Astrocyte (in vitro differentiated cells and primary cell): ENCODE results near the gene RBP3. TPM values are rescaled to one million over a fixed set of nuclear protein-coding genes. Genes with fewer than 3 reads are reported as not detected.

Source experiments
- DNase-seq: peaks from one replicate; pipeline ENCODE4 v3.0.0-alpha.2; 2010; ENCODE audit warnings: low read depth
- FAIRE-seq: peaks from 2 replicates; lab custom pipeline; 2011; peaks lifted over from hg19 to GRCh38; lab: Jason Lieb, UNC
- H2AFZ ChIP-seq: 2 replicates; pipeline ENCODE4 v1.6.0; 2012; ENCODE audit warnings: low read depth, low read length, inconsistent platforms
- H3K27ac ChIP-seq: 2 replicates; pipeline ENCODE4 v1.5.1; 2011; ENCODE audit warnings: low read depth, low read length, inconsistent platforms
- H3K27me3 ChIP-seq: 2 replicates; pipeline ENCODE4 v1.6.0; 2011; ENCODE audit warnings: low read length, inconsistent platforms; ENCODE audit not compliant: insufficient read depth
- H3K36me3 ChIP-seq: 2 replicates; pipeline ENCODE4 v1.5.1; 2011; ENCODE audit warnings: low read length, inconsistent platforms; ENCODE audit not compliant: insufficient read depth
- H3K4me1 ChIP-seq: 2 replicates; pipeline ENCODE4 v1.5.1; 2011; ENCODE audit warnings: low read length, inconsistent platforms; ENCODE audit not compliant: insufficient read depth
- H3K4me2 ChIP-seq: 2 replicates; pipeline ENCODE4 v1.6.0; 2012; ENCODE audit warnings: low read length, inconsistent platforms
- H3K4me3 ChIP-seq: 2 replicates; pipeline ENCODE4 v1.5.1; 2011; ENCODE audit warnings: low read depth, mild to moderate bottlenecking, low read length, inconsistent platforms; ENCODE audit not compliant: insufficient read depth
- H3K79me2 ChIP-seq: 2 replicates; pipeline ENCODE4 v1.6.0; 2012; ENCODE audit warnings: mild to moderate bottlenecking, low read length, inconsistent platforms; ENCODE audit not compliant: insufficient read depth
- H3K9ac ChIP-seq: 2 replicates; pipeline ENCODE4 v1.6.0; 2012; ENCODE audit warnings: mild to moderate bottlenecking, low read length, inconsistent platforms
- H3K9me3 ChIP-seq: 2 replicates; pipeline ENCODE4 v1.5.1; 2012; ENCODE audit warnings: low read depth, mild to moderate bottlenecking, low read length, inconsistent platforms; ENCODE audit not compliant: insufficient read depth
- H4K20me1 ChIP-seq: 2 replicates; pipeline ENCODE4 v1.6.0; 2012; ENCODE audit warnings: low read length, inconsistent platforms; ENCODE audit not compliant: insufficient read depth
- H3K27ac Mint-ChIP-seq: one replicate; pipeline ENCODE4 v1.8.0; 2021; ENCODE audit warnings: mild to moderate bottlenecking, mixed read lengths; ENCODE audit not compliant: unreplicated experiment
- H3K27me3 Mint-ChIP-seq: one replicate; pipeline ENCODE4 v1.8.0; 2021; ENCODE audit warnings: low read depth, mixed read lengths; ENCODE audit not compliant: unreplicated experiment
- H3K36me3 Mint-ChIP-seq: one replicate; pipeline ENCODE4 v1.8.0; 2021; ENCODE audit warnings: low read depth, mixed read lengths; ENCODE audit not compliant: unreplicated experiment
- H3K4me1 Mint-ChIP-seq: one replicate; pipeline ENCODE4 v1.8.0; 2021; ENCODE audit warnings: low read depth, mixed read lengths; ENCODE audit not compliant: unreplicated experiment
- H3K4me3 Mint-ChIP-seq: one replicate; pipeline ENCODE4 v1.8.0; 2021; ENCODE audit warnings: mild to moderate bottlenecking, moderate library complexity, mixed read lengths; ENCODE audit not compliant: unreplicated experiment
- H3K9me3 Mint-ChIP-seq: one replicate; pipeline ENCODE4 v1.8.0; 2021; ENCODE audit warnings: mild to moderate bottlenecking, mixed read lengths; ENCODE audit not compliant: unreplicated experiment
- CTCF ChIP-seq: IDR thresholded peaks from 2 replicates; pipeline ENCODE4 v1.5.1; 2011; ENCODE audit warnings: low read depth, mild to moderate bottlenecking, inconsistent platforms, low read length, moderate library complexity; ENCODE audit not compliant: insufficient read depth
- EZH2 ChIP-seq: IDR thresholded peaks from 2 replicates; pipeline ENCODE4 v1.6.1; 2012; ENCODE audit warnings: mild to moderate bottlenecking, low read length, inconsistent platforms; ENCODE audit not compliant: insufficient read depth
- total RNA-seq: library from RNA; stranded (reverse); gene quantifications from 2 replicates; pipeline ENCODE4 v1.2.1, GENCODE V29; 2021

The RBP3 gene
- total RNA-seq, 1 donor from 2014 or later: not detected

GRCh38 chr10:47401874-47402640 lies 53.9 kb downstream of the RBP3 start:
- Histone ChIP-seq H3K79me2 (no peaks in the 10 kb centered on the region), H3K9me3 (no peaks in the 10 kb centered on the region), H3K27ac (peak overlapping the region; percentile 64), H3K4me1 (peaks cover 30% of the 10 kb centered on the region), H3K36me3 (no peaks in the 10 kb centered on the region), H3K4me3 (no peak overlapping the region), H2AFZ (no peak overlapping the region), H3K9ac (peak overlapping the region; percentile 16), H4K20me1 (no peaks in the 10 kb centered on the region), H3K4me2 (peak overlapping the region; percentile 78), H3K27me3 (no peaks in the 10 kb centered on the region)
- TF ChIP-seq EZH2 (no peak), CTCF (no peak)
- FAIRE-seq (no peak), DNase-seq (no peak)
- Mint-ChIP-seq H3K9me3 (peaks cover 8% of the 10 kb centered on the region), H3K27me3 (no peaks in the 10 kb centered on the region), H3K4me1 (peaks cover 26% of the 10 kb centered on the region), H3K36me3 (no peaks in the 10 kb centered on the region), H3K4me3 (no peak overlapping the region), H3K27ac (peak overlapping the region; percentile 83)

DNA sequence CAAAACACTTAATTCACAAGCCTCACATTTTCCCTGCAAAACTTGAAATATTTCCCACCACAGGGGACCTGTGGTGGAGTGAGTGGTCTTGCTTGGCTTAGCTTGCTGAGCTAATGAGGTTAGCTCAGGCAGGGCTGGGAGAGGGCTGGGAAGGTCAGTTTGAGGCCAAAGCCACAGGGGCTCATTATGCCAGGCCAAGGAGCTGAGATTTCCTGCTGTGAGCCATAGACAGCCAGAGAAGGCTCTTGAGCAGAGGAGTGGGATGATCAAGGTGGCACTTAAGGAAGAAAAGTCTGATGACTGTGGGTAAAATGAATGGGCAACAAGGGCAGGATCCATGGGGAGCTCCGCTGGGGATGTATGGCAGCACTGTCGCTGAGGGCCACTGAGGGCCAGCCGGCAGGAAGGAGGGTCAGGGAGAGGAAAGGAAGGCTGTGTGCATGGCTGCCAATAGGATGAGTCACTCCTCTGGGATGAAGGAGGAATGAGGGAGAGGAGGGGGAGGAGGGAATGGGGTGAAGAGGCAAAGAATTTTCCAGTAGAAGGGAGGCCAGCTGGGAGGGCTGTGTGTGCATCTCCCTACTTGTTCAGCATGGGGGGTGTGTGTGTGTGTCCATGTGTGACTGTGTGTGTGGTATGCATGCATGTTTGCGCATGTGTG lies 54.6 kb downstream of the RBP3 start:
- peak overlapping the region; percentile 64 for H3K27ac ChIP-seq
- no peak for TF ChIP-seq EZH2
- TF ChIP-seq CTCF: no peak
- H3K9me3 ChIP-seq: no peaks in the 10 kb centered on the region
- H3K4me3 ChIP-seq: no peak overlapping the region
- peaks cover 25% of the 10 kb centered on the region for H3K4me1 Mint-ChIP-seq
- H3K27ac Mint-ChIP-seq: peak overlapping the region; percentile 83
- no peaks in the 10 kb centered on the region for H4K20me1 ChIP-seq
- no peaks in the 10 kb centered on the region for H3K27me3 ChIP-seq
- H2AFZ ChIP-seq: peak overlapping the region; percentile 65
- H3K4me2 ChIP-seq: peak overlapping the region; percentile 78
- no peaks in the 10 kb centered on the region for H3K79me2 ChIP-seq
- H3K36me3 Mint-ChIP-seq: no peaks in the 10 kb centered on the region
- DNase-seq (peak; percentile 89), FAIRE-seq (no peak)
- peaks cover 34% of the 10 kb centered on the region for H3K4me1 ChIP-seq
- peak overlapping the region; percentile 16 for H3K9ac ChIP-seq
- peak overlapping the region; percentile 47 for H3K4me3 Mint-ChIP-seq
- no peaks in the 10 kb centered on the region for H3K36me3 ChIP-seq
- H3K27me3 Mint-ChIP-seq: no peaks in the 10 kb centered on the region
- H3K9me3 Mint-ChIP-seq: peaks cover 8% of the 10 kb centered on the region
